ENCODE data around the gene TMOD2.
A peak's percentile ranks its signal among the peaks of the same experiment; 100 is the strongest.

Gene TMOD2

GRCh38 chr15:51840692-51841091 lies 89.3 kb downstream of the TMOD2 start:
- DNase-seq (ENCODE audit: low read depth): no peak
- TF ChIP-seq CTCF (IDR thresholded peaks at IDR 0.05; ENCODE audit: insufficient read depth, low read depth, low read length, missing control alignments): no peak
- H3K4me3 ChIP-seq (ENCODE audit: low read depth, low read length): no peak overlapping the region

- no peak for DNase-seq (ENCODE audit: low read depth)
- TF ChIP-seq CTCF (IDR thresholded peaks at IDR 0.05; ENCODE audit: insufficient read depth, low read depth, low read length, missing control alignments): no peak
- H3K4me3 ChIP-seq (ENCODE audit: low read depth, low read length): no peak overlapping the region
These were observed 90.1 kb downstream of the TMOD2 start for GRCh38 chr15:51841406-51842040.

GRCh38 chr15:51842265-51842664 lies 90.9 kb downstream of the TMOD2 start:
- no peak for DNase-seq (ENCODE audit: low read depth)
- no peak for TF ChIP-seq CTCF (IDR thresholded peaks at IDR 0.05; ENCODE audit: insufficient read depth, low read depth, low read length, missing control alignments)
- no peak overlapping the region for H3K4me3 ChIP-seq (ENCODE audit: low read depth, low read length)

- no peak overlapping the region for H3K4me3 ChIP-seq (ENCODE audit: low read depth, low read length)
- peak; percentile 38 for DNase-seq (ENCODE audit: low read depth)
These were observed 91.7 kb downstream of the TMOD2 start for GRCh38 chr15:51842852-51843737.

GRCh38 chr15:51844747-51845426 lies 93.5 kb downstream of the TMOD2 start:
- no peak overlapping the region for H3K4me3 ChIP-seq (ENCODE audit: low read depth, low read length)
- TF ChIP-seq CTCF (IDR thresholded peaks at IDR 0.05; ENCODE audit: insufficient read depth, low read depth, low read length, missing control alignments): no peak
- DNase-seq (ENCODE audit: low read depth): no peak

More at GRCh38 chr15:51842852-51843737, 91.7 kb downstream of the TMOD2 start:
- TF ChIP-seq CTCF (IDR thresholded peaks at IDR 0.05; ENCODE audit: insufficient read depth, low read depth, low read length, missing control alignments): no peak

- no peak for DNase-seq (ENCODE audit: low read depth)
- TF ChIP-seq CTCF (IDR thresholded peaks at IDR 0.05; ENCODE audit: insufficient read depth, low read depth, low read length, missing control alignments): no peak
- H3K4me3 ChIP-seq (ENCODE audit: low read depth, low read length): no peak overlapping the region
These were observed 94.7 kb downstream of the TMOD2 start for GRCh38 chr15:51846066-51846462.

Measured in GM12865 (cell line).